Calu3 (cell line): ENCODE results near the gene RNF133. TPM values are rescaled to one million over a fixed set of nuclear protein-coding genes. Genes with fewer than 3 reads are reported as not detected.

Source experiments
- BruUV-seq: library from RNA; stranded (reverse); fragments of 400-500 nt; replicated peaks from 2 replicates; lab custom pipeline; 2021; lab: Mats Ljungman, UMichigan
- CTCF ChIA-PET: fragments of 300-600 bp; sonication (Branson Sonifier 250); formaldehyde crosslinking; loops from one replicate; lab custom pipeline; 2022; ENCODE audit warnings: antibody characterized with exemption; lab: Charles Lee
- DNase-seq: peaks from one replicate; pipeline ENCODE4 v3.0.0; 2022
- H3K27ac Mint-ChIP-seq: one replicate; pipeline ENCODE4 v1.8.0; 2022; ENCODE audit warnings: mixed read lengths; ENCODE audit not compliant: unreplicated experiment
- H3K27me3 Mint-ChIP-seq: one replicate; pipeline ENCODE4 v1.8.0; 2022; ENCODE audit warnings: mixed read lengths; ENCODE audit not compliant: unreplicated experiment
- H3K36me3 Mint-ChIP-seq: one replicate; pipeline ENCODE4 v1.8.0; 2022; ENCODE audit warnings: mild to moderate bottlenecking, moderate library complexity, mixed read lengths; ENCODE audit not compliant: insufficient read depth, unreplicated experiment
- H3K4me1 Mint-ChIP-seq: one replicate; pipeline ENCODE4 v1.8.0; 2022; ENCODE audit warnings: mild to moderate bottlenecking, low read depth, mixed read lengths; ENCODE audit not compliant: unreplicated experiment
- H3K4me3 Mint-ChIP-seq: one replicate; pipeline ENCODE4 v1.8.0; 2022; ENCODE audit warnings: mild to moderate bottlenecking, low read depth, moderate library complexity, mixed read lengths; ENCODE audit not compliant: unreplicated experiment
- H3K9me3 Mint-ChIP-seq: one replicate; pipeline ENCODE4 v1.8.0; 2022; ENCODE audit warnings: low read depth, mixed read lengths; ENCODE audit not compliant: unreplicated experiment
- intact Hi-C: fragments of 100-400 bp; cut with micrococcal nuclease; formaldehyde crosslinking; loops from one replicate; pipeline ENCODE4 v1.10.0; 2022; ENCODE audit not compliant: unreplicated experiment
- total RNA-seq: library from RNA; stranded (reverse); gene quantifications from 2 replicates; pipeline ENCODE4 v1.2.3, GENCODE V29; 2022
- TF ChIP-seq, protein P1 (sequence below): fragments of 200-600 bp; IDR thresholded peaks from one replicate; pipeline ENCODE4 v1.8.0; 2022; ENCODE audit warnings: antibody characterized with exemption; ENCODE audit not compliant: unreplicated experiment

Gene RNF133
- total RNA-seq, 1 experiment from 2014 or later = 0.97 TPM

GRCh38 chr7:122702872-122703510 is 4.1 kb upstream of the RNF133 start, which contains the start of gene RNF148:
RNF148 (minus strand) TSS chr7:122702922; CDS start chr7:122702750, 172 bp downstream.
- TF ChIP-seq, protein P1, sequence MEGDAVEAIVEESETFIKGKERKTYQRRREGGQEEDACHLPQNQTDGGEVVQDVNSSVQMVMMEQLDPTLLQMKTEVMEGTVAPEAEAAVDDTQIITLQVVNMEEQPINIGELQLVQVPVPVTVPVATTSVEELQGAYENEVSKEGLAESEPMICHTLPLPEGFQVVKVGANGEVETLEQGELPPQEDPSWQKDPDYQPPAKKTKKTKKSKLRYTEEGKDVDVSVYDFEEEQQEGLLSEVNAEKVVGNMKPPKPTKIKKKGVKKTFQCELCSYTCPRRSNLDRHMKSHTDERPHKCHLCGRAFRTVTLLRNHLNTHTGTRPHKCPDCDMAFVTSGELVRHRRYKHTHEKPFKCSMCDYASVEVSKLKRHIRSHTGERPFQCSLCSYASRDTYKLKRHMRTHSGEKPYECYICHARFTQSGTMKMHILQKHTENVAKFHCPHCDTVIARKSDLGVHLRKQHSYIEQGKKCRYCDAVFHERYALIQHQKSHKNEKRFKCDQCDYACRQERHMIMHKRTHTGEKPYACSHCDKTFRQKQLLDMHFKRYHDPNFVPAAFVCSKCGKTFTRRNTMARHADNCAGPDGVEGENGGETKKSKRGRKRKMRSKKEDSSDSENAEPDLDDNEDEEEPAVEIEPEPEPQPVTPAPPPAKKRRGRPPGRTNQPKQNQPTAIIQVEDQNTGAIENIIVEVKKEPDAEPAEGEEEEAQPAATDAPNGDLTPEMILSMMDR = no peak
- Mint-ChIP-seq H3K27ac (no peak within 1 kb of the TSS), H3K27me3 (no peaks in the 10 kb centered on the region), H3K4me1 (no peaks in the 10 kb centered on the region), H3K4me3 (no peak within 1 kb of the TSS), H3K9me3 (no peaks in the 10 kb centered on the region), H3K36me3 (no peaks in the 10 kb centered on the region)
- BruUV-seq = no TSS peak
- intact Hi-C loops = no loop called here
- CTCF ChIA-PET = interaction anchor here (0.6 kb wide), 1 partner anchor 1870 kb away, joined by 3 read pairs; no protein-coding TSS in a partner anchor
- no peak for DNase-seq

DNA sequence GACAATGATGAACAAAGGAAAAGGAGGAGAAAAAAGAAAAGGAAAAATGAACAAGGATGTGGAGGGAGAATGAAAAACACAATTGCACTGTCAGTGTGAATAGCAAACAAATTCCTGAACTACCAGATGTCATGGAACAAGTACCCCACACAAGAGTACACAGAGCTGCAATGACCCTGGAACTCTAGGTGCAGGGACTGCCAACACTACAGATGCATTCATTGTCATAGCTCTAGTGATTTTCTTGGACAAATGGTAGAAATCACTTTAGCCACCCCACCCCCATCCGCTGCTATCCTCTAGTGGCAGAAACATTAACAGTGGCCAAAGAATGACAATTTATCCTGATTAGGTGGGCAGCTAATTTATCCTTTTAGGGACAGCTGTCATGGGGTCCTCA is 3.1 kb downstream of the RNF133 start:
- Mint-ChIP-seq H3K27ac (no peak overlapping the region), H3K36me3 (peaks cover 6% of the 10 kb centered on the region), H3K9me3 (peaks cover 7% of the 10 kb centered on the region), H3K27me3 (no peaks in the 10 kb centered on the region), H3K4me3 (no peak overlapping the region), H3K4me1 (peaks cover 18% of the 10 kb centered on the region)
- intact Hi-C loops = no loop called here
- TF ChIP-seq, protein P1 = no peak
- no peak for DNase-seq
- CTCF ChIA-PET = no interaction called here
- BruUV-seq = no TSS peak

DNA sequence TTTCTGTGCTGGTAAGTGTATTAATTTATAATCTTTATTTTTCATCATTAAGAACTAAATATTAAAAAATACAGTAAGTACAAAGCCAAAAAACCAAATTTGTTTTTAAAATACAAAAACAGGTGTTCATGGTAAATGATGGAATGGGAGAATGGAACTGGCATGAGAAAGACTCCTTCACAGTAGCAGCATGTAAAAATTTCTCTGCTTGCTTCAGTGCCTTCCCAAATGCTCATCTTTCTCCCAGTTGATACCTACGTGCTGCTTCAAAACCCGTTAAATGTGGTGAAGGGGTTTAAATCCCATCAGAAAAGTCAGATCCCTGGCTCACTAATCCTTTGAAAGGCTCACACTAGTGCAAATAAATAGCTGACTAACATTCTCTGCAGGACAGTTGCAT is 4.2 kb downstream of the RNF133 start:
- Mint-ChIP-seq H3K27ac (no peak overlapping the region), H3K9me3 (peaks cover 7% of the 10 kb centered on the region), H3K27me3 (no peaks in the 10 kb centered on the region), H3K4me3 (no peak overlapping the region), H3K4me1 (peaks cover 18% of the 10 kb centered on the region), H3K36me3 (peaks cover 6% of the 10 kb centered on the region)
- intact Hi-C loops = no loop called here
- TF ChIP-seq, protein P1 = no peak
- CTCF ChIA-PET = no interaction called here
- no peak for DNase-seq
- no TSS peak for BruUV-seq

GRCh38 chr7:122692769-122693309 is 6.1 kb downstream of the RNF133 start:
- Mint-ChIP-seq H3K27ac (no peak overlapping the region), H3K27me3 (no peaks in the 10 kb centered on the region), H3K4me1 (peaks cover 18% of the 10 kb centered on the region), H3K4me3 (no peak overlapping the region), H3K36me3 (peaks cover 6% of the 10 kb centered on the region), H3K9me3 (peaks cover 7% of the 10 kb centered on the region)
- TF ChIP-seq, protein P1 = no peak
- intact Hi-C loops = no loop called here
- no peak for DNase-seq
- CTCF ChIA-PET = no interaction called here
- BruUV-seq = no TSS peak
